ENCODE measurements around the gene PIN1. TPM values are rescaled to one million over a fixed set of nuclear protein-coding genes. Genes with fewer than 3 reads are reported as not detected.
A peak's percentile ranks its signal among the peaks of the same experiment; 100 is the strongest.

PIN1 gene
- total and polyA plus RNA-seq, 2 of the 8 experiments (the other 6 are each of a cell fraction or from before 2014, with no cell fraction given), result 78.3 to 90.8 TPM

DNA sequence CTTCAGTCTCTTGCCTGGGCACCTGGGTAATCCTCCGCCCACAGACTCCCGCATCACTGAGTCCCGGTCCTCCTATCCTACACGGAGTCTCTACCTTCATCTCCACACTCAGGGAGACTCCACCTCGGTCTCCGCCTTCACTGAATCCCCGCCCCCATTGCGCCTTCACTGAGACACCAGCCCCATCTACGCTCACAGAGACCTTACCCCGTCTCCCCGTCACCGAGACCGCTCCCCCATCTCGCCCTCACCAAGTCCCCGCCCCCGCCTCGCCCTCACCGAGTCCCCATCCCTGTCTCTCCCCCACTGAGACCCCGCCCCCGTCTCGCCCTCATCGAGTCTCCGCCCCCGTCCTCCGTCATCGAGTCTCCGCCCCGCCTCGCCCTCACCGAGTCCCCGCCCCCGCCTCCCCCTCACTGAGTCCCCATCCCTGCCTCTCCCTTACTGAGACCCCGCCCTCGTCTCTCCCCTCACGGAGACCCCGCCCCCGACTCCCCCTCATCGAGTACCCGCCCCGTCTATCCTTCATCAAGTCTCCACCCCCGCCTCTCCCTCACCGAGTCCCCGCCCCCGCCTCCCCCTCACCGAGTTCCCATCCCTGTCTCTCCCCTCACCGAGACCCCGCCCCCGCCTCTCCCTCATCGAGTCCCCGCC is 43.4 kb upstream of the PIN1 start (continued):
- TF ChIP-seq, protein P1, sequence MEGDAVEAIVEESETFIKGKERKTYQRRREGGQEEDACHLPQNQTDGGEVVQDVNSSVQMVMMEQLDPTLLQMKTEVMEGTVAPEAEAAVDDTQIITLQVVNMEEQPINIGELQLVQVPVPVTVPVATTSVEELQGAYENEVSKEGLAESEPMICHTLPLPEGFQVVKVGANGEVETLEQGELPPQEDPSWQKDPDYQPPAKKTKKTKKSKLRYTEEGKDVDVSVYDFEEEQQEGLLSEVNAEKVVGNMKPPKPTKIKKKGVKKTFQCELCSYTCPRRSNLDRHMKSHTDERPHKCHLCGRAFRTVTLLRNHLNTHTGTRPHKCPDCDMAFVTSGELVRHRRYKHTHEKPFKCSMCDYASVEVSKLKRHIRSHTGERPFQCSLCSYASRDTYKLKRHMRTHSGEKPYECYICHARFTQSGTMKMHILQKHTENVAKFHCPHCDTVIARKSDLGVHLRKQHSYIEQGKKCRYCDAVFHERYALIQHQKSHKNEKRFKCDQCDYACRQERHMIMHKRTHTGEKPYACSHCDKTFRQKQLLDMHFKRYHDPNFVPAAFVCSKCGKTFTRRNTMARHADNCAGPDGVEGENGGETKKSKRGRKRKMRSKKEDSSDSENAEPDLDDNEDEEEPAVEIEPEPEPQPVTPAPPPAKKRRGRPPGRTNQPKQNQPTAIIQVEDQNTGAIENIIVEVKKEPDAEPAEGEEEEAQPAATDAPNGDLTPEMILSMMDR (IDR thresholded peaks at IDR 0.05; ENCODE audit: control extremely low read depth in 1 of 3, insufficient read depth in 1 of 3, low read depth in 1 of 3, low read length in 3 of 3), result no peak
- no peak for TF ChIP-seq SIX5 (IDR thresholded peaks at IDR 0.05; ENCODE audit: low read depth, low read length)
- TF ChIP-seq, protein P2, sequence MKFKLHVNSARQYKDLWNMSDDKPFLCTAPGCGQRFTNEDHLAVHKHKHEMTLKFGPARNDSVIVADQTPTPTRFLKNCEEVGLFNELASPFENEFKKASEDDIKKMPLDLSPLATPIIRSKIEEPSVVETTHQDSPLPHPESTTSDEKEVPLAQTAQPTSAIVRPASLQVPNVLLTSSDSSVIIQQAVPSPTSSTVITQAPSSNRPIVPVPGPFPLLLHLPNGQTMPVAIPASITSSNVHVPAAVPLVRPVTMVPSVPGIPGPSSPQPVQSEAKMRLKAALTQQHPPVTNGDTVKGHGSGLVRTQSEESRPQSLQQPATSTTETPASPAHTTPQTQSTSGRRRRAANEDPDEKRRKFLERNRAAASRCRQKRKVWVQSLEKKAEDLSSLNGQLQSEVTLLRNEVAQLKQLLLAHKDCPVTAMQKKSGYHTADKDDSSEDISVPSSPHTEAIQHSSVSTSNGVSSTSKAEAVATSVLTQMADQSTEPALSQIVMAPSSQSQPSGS (IDR thresholded peaks at IDR 0.05; ENCODE audit: low read length), result no peak
- no peak for TF ChIP-seq GABPA (IDR thresholded peaks at IDR 0.05; ENCODE audit: borderline replicate concordance, insufficient read depth, low read length)
- no peak for TF ChIP-seq CBX8 (IDR thresholded peaks at IDR 0.05; ENCODE audit: borderline replicate concordance, low read depth, low read length)
- TF ChIP-seq CTBP2 (IDR thresholded peaks at IDR 0.05; ENCODE audit: borderline replicate concordance, insufficient read depth, insufficient read length, low read length), result no peak
- no peak for TF ChIP-seq YY1 (IDR thresholded peaks at IDR 0.05; ENCODE audit: low read depth, low read length)
- peak; percentile 76; the same call in 1 of the 2 replicates for TF ChIP-seq EGR1 (IDR thresholded peaks at IDR 0.05; ENCODE audit: borderline replicate concordance, low read depth, low read length)
- TF ChIP-seq, protein P3, sequence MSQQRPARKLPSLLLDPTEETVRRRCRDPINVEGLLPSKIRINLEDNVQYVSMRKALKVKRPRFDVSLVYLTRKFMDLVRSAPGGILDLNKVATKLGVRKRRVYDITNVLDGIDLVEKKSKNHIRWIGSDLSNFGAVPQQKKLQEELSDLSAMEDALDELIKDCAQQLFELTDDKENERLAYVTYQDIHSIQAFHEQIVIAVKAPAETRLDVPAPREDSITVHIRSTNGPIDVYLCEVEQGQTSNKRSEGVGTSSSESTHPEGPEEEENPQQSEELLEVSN (IDR thresholded peaks at IDR 0.05), result no peak
- TF ChIP-seq NANOG (IDR thresholded peaks at IDR 0.05; ENCODE audit: insufficient read depth, low read depth, low read length, poor library complexity, severe bottlenecking), result no peak
- no peak for TF ChIP-seq CBX5 (IDR thresholded peaks at IDR 0.05; ENCODE audit: low read depth, low read length)
- TF ChIP-seq SIN3A (conservative IDR thresholded peaks at IDR 0.05 in 1 of 2, IDR thresholded peaks at IDR 0.05 in 1 of 2; ENCODE audit: low read depth in 1 of 2, low read length in 2 of 2), result no peak
- TF ChIP-seq, protein P4, sequence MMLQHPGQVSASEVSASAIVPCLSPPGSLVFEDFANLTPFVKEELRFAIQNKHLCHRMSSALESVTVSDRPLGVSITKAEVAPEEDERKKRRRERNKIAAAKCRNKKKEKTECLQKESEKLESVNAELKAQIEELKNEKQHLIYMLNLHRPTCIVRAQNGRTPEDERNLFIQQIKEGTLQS (IDR thresholded peaks at IDR 0.05; ENCODE audit: insufficient read depth, low read depth, low read length), result no peak
- no peak for TF ChIP-seq EZH2 (IDR thresholded peaks at IDR 0.05; ENCODE audit: low read depth, low read length, severe bottlenecking)
- TF ChIP-seq KDM4A (IDR thresholded peaks at IDR 0.05; ENCODE audit: low read depth, low read length, severe bottlenecking), result no peak
- no peak for TF ChIP-seq KDM5A (IDR thresholded peaks at IDR 0.05; ENCODE audit: low read length)
- peak; percentile 53; the same call in 1 of the 2 replicates for TF ChIP-seq TAF1 (IDR thresholded peaks at IDR 0.05; ENCODE audit: low read depth, low read length)
- TF ChIP-seq JUN (IDR thresholded peaks at IDR 0.05; ENCODE audit: low read depth, low read length), result no peak
